Activated CD8-positive, alpha-beta memory T cell treated with anti-CD3 and anti-CD28 coated beads, Interleukin-2, amount 50 U/mL, for 1 hour (primary cell): ENCODE data around the gene KCND3.
"Not testable (repeated sequence)": the region's sequence is repeated elsewhere in the genome, so short reads cannot be mapped to it uniquely, and the experiment has no call there.

ENCODE experiments used
- DNase-seq: peaks from one replicate; pipeline ENCODE4 v3.0.0-alpha.2; 2020; ENCODE audit errors: extremely low read depth

Gene KCND3

DNA sequence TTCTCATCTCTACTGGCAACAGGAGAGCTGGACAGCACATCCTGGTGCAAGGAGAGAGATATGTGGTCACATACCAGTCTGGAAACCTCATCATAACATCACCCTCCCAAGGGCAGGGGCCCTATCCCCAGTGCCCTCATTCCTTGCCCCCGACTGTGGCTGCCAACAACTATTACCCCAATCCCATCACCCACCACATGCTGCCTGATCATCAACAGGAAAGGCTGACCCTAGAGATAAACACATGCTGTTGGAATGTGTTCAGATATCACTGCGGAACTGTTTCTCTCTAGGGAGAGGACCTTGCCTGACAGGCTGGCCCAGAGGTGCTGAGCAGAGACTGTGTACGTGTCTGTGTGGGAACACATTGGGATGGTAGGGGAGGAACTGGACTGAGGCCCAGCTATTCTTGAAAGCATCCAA, 245.8 kb downstream of the KCND3 start:
- no peak for DNase-seq

DNA sequence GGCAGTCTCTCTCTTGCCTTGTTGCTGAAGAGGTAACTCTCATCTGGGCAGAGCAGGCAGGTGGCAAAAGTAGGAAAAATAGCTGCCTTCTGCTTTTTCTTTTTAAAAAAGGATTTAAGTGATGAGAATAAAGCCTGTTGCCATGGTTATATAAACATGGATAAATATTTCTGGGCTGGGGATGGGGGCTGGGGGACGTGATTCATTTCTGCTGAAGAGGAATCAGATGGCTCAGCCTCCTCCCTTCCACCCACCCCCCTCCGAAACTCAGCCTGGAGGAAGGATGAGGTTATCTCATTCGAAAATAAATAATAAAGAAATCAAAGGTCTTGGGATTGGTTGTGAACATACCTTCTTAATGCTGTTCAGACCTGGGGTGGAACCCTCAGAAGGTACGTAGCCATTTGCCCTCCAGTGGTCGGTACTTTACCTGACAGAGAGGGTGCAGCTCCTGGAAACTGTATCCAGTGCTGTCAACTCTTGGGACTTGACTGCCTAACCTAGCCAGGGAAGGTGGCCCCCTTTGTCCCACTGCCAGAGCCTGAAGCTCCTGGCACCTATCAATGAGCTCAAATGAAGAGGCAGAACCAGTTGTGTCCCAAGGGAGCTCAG, 246.4 kb downstream of the KCND3 start:
- no peak for DNase-seq

DNA sequence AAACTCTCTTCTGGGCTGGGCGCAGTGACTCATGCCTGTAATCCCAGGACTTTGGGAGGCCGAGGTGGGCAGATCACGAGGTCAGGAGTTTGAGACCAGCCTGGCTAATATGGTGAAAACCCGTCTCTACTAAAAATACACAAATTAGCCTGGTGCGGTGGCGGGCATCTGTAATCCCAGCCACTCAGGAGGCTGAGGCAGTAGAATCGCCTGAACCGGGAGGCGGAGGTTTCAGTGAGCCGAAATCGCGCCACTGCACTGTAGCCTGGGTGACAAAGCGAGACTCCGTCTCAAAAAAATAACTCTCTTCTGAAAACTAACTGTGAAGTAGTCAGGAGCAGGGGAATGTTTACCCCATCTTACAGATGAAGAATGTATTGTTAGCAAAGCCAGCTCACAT, 247.2 kb downstream of the KCND3 start:
- DNase-seq: not testable (repeated sequence)

DNA sequence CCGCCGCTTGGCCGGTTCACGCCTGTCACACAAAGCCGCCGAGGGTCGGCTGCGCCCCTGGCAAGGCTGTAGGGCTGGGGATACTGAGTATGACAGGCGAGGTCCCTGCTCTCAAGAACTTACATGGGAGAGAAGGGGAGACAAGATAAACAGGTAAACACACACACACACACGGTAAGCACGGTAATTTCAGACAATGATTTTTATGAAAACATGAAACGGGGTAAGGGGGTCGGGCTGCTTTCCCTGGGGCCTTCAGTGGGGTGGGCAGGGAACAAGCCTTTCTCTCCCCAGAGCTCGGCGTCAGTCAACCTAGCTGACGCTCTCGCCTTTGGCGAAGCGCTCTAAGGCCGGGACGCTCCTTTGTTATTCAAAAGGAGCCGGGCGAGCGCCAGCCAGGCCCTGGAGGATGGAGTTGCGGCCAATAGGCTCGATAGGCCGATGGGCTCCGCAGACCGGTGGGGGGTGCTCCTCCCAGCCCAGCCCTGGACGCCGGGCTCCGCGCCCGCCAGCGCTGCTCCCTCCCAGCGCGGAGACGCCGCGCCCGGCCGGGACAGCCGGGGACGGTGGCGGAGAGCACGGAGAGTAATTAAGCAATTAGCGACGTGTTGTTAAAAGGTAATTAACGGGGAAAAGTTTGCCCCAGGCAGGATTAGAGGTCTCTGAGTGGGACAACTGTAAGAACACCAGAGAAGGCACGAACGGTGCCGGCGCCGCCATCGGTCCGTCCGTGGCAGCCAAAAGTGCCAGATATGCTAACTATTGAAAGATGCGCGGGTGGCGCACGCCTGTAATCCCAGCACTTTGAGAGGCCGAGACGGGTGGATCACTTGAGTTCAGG, 249.3 kb downstream of the KCND3 start:
- no peak for DNase-seq

DNA sequence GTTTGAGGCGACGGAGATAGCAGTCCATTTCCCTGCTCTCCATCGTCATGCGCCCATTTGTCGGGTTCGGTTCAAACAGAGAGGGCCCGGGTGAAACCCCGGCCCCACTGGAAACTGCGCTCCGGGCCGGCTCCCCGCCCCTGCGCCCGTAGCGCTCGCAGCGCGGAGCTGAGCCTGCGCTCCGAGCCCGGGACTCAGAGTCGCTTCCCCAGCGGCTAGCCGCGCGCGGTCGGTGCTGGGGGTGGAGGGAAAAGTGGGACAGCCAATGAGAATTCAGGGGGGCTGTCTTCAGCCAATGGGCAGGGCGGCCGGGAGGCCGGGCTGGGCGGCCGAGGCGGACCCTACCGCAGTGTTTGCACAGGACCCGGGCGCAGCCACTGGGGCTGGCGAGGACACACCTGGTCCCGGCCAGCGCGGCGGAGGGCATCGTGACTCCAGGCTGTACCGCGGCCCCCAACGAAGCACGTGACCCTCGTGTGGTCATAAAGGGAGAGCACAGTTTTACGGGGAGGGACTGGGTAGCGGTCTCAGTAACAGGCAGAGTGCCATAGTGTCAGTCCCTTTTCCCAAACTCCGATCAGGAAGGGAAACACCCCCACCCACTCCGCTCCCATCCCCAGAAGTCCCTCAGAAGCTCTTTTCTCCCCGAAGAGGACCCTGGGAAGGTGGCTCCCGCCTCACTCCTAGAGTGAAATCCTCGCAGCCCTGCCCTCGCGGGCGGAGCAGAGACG, 250.1 kb downstream of the KCND3 start, which contains the start of gene INKA2:
Gene INKA2, minus strand, starts transcription at position 202 of the 731 bp plus-strand sequence. Its CDS starts 153 bp downstream, at position 49.
- DNase-seq: peak; percentile 19

DNA sequence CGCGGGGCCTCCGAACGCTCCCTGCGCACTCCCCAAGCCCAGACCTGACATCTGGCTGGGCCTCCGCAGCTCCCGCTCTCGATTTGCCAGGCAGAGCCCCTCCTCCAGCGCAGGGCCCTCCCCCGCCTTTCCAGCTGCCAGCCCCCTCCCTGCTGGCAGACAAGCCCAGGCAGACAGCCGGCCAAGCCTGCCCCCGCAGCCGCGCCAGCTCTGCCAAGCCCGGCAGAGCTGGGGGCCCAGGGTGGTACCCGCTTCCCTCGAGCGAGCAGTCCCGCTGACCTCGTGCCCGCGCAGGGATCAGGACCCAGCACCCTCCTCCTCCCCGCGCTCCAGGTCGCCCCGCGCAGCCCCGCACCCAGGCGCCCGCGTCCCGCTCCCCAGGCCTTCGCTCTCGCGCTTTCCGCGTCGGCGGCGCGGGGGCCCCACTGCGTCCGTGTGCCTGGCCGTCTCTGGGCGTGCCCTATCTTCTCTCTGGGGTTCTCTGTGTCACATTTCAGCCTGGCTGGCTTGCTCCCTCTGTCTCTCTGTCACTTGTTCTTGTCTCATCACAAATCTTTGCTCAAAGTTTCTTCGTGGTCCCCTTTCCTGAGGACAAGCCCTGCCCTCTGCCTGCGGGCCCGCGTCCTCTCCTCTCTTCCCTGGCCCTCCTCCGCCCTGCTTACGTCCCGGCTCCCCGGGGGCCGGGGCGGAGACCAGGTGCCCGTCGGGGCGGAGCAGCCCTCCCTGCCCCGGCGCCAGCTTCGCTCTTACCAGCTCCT, 250.9 kb downstream of the KCND3 start:
- no peak for DNase-seq

DNA sequence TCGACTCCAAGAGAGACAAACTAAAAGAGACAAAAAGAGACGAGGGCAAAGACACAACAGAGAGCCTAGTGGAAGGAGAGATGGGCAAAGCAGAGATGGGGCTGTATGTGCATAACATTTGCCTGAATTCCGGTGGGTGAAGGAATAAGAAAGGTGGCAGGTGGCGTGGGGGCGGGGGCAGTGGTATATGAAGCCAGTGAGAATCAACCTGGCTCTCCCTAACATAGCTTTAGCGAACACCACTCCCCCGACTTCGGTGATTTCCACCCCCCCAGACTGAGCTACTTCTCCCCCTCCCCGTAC, 251.4 kb downstream of the KCND3 start:
- DNase-seq: no peak

DNA sequence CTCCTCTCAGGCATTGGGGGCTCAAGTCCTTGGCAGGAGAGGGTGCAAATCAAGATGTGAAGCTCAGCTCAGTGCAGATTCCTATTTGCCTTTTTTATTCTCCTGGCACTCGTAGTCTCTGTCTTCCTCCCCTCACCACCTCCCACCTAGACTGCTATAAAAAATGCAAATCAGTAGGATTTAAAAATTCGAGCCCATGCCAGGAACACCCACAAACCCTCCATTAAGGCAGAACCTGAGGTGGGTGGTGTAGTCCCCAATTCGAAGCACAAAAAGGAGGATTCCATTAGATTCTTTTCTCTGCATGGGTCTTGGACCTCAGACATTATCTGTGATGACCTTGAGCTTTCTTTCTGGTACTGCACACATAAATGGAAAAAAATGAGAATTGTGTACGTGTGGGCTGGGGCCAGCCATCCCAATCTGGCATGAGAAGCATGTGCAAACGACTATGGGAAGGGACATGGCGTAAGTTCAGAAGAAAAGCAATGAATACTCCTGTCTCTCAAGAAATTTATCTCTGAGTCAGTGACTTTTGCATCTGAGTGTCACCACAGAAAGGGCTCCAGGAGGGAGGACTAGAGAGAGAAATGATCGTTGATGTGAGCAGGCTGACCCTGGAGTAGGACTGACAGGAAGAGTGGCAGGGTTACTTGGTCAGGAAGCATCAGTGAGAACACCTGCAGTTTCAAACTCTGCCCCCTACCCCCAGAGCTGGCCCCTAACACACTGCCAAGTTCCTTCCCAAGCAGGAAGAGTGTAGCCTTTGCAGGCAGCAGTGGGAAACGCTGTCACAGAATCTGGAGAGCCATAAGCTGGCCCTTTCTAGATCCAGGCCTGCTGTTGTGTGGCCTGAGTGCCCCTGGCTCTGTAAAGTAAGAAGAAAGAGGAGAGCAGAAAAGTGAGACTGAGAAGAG, 252.0 kb downstream of the KCND3 start:
- no peak for DNase-seq

DNA sequence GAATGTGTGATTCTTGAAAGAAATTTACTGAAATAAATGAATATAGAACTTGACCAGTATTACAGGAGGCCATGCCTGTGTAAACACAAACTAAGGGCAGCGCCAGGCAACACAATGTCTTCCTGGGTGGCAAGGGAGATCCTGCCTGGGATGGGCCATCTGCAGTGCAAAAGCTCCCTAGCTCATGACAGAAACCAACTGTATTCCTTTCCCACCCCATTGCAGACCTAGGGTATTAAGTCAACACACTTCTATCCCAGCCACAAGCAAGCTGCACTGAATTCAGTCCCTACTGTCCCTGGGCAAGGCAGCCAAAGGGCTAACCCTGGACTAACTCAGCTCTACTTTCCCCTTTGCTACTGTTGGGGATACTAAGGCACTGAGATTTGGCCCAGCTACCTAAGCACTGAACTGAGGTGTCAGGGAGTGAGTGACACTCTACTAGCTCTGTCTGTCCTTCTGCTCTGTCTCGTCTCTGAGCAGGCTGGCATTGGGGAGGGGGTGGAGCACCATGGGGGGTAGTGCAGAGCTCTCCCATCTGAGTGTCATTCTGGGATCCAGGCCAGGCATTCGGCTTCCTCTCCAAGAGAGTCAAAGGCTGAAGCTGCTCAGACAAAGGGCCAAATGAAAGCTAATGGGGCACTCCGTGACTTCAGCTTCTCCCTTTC, 252.8 kb downstream of the KCND3 start:
- no peak for DNase-seq

DNA sequence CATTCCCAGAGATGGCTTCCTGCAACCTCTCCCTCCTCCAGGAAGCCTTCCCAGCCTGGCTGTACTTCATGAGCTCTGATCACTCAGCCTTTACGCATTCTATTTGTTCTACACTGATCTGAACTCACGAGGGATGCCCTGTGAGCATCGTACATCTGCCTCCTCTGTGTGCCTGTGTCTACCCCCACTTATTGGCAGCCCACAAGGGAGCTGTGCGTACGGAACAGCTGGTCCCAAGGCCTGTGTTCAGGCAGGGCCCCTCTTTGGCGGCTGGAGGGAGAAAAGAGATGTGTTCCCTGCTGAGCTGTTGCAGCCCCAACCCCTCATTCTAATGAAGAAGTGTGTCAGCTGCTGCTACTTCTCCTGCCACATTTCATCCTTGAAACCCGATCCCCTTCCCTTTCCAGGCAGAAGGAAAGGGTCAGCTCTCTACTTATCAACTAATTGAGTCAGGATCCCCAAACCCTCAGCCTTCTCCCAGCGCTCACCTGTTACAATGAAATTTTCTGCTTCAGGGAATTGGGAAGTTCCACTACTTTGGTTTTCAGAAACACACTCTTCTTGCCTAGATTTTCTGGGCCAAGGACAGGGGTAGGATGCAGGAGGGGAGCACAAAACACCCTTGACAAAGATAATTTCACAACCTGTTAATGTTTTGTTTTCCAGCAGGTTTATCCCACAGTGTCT, 253.5 kb downstream of the KCND3 start:
- DNase-seq: no peak

DNA sequence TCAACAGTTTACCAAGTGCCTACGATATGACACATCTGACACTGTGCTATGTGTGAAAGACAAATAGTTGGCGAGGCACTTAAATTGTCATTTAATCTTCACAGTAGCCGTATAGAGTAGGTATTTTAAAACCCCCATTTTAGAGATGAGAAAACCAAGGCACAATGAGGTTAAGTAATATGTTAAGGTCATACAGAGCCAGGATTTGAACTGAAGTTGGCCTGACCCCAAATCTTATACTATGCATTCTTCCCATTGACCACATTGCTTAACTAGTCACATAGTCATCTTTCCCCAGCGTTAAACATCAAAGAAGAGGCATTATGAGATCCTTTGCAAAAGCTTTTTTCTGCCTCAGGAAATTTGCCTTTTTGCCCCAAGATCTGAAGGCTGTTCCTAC, 254.1 kb downstream of the KCND3 start:
- no peak for DNase-seq

DNA sequence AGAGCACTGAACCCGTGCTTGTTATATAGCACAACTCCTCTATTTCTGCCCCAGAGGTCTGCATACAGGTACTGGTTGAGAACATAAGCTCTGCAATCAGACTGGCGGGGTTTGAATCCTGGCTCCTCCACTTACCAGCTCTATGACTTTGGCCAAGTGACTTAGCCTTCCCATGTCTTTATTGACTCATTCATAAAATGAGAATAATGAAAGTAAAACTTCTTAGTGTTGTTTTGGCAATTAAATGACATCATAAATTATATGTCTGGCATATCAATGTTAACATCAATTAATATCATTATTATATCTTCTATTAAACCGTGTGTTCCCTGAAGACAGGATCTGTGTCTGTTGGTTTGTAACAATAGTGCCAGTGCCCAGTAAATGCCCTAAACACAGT, 254.6 kb downstream of the KCND3 start:
- DNase-seq: no peak

DNA sequence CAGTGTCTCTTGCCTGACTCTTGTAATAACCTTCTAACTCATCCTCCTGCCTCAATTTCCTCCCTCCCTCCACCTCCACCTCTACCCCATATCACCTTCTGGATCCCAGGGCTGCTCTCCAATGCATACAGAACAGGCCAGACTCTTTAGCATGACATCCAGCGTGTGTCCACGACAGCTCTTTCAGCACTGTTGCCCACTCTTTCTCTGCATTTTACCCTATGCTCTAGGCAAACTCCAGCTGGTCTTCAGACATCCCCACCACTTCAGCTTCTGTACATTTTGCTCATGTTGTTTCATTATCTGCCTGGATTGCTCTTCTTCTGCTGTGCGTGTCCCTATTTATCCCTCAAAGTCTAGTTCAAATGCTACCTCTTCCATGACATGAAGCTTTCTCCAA, 255.0 kb downstream of the KCND3 start:
- no peak for DNase-seq

DNA sequence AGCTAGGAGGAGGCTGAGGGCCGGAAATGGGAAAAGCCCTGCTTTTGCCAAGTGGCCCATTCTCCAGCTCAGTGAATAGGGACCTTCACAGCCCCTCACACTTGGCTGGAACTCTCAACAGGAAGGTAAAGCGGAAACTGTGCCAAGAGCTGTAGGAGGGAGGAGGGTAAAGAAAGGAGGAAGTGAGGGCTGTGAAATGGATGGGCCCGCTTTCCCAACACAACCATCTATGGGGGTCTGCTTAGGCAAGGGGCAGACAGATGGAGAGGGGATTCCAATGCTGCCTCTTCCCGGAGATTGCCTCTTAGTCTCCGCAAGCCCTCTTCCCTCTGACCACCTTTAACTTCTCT, 255.5 kb downstream of the KCND3 start:
- no peak for DNase-seq

DNA sequence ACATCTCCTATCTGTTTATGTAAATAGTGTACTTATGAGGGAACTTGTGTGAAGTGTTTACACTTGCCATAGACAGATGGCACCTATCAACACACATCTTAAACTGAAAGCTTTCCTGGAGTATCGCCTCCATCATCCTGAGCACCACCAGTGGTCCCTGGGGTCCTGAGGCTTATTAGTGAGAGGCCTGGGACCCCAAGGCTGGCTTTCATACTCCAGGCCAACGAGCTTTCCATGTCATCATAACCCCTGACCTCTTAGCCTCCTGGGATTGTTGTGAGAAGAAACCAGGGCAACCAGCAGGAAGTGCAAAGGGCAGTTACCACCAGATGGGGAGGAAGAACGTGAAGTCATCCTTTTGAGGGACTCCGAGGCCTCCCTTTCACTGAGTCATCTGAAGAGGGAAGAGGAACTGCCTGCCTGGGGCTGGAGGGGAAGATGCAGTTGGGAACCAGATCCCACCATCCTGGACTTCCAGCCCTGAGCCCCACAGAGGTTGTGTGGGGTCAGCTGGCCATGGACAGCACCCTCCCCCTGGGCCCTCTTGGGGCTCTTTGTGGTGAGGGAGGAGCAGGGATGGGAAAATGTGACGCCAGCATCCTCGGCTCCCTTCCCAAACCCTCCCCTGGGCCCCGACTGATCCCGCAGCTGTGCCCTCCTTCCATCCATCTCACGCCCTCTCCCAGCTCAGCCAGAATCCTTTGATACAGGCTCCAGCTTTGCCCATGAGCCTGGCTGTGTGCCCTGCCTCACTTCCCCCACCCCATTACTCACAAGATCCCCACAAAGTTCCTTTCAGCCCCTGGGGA, 256.1 kb downstream of the KCND3 start:
- DNase-seq: no peak

DNA sequence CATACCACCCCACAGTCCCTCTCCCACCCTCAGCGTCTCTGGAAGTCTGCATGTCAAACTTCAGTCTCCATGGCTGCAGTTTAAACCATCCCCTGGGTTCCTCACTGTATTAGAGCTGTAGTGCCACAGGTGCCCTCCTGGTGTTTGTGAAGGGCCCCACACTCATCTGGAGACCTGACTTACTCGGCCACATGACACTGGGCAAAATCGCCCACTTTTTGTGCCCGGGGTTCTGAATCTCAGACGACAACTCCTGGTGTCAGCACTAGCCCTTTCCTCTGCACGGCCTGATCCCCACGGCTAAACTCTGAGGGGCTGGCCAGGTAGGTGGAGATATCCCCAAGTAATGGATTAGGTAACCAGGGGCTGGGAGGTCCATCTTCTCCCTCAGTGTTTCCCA, 256.8 kb downstream of the KCND3 start:
- DNase-seq: no peak

DNA sequence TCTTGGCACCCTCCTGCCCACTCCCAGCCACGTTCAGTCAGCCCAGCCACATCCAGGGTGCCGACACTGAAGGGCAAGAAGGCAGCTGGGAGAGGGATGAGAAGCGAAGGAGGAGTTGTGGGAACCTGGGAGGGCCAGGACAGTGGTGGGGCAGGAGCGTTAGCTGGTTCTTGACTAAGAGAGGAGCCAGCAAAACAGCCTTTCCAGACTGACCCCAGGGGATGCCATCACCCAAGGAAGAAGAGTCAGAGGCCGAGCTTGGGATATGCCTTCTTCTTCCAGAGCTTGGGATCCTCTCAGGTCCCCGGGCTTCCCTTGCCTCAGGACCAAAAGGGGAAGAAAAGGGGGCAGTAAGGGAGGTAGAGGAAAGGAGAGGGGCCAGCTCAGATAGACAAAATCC, 257.5 kb downstream of the KCND3 start:
- DNase-seq: no peak

DNA sequence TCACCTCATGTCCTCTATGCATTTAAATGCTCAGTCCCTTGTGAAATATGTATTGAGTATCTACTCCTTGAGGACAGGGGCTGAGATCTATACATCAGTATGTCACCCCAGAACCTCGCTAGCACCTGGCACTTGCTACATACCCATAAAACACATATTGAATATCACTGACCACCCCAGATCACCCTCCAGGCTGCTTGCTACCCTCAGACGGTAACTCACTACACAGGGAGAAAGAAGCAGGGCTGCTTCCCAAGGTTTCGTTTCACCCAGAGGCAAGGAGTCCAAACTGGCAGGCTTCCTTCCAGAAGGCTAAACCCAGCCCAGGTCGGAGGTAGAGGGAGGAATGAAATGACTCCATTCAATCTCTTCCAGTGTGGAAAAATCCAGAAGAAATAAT, 258.8 kb downstream of the KCND3 start:
- no peak for DNase-seq
